HG02763 (cell line): ENCODE results near the gene USP44.
"Not testable (repeated sequence)": the region's sequence is repeated elsewhere in the genome, so short reads cannot be mapped to it uniquely, and the experiment has no call there.

Experiments used
- ATAC-seq: cut with Tn5 transposase; IDR thresholded peaks from one replicate; pipeline ENCODE4 v1.9.1; 2021; ENCODE audit warnings: mild to moderate bottlenecking, moderate library complexity; ENCODE audit not compliant: unreplicated experiment

Gene USP44

DNA sequence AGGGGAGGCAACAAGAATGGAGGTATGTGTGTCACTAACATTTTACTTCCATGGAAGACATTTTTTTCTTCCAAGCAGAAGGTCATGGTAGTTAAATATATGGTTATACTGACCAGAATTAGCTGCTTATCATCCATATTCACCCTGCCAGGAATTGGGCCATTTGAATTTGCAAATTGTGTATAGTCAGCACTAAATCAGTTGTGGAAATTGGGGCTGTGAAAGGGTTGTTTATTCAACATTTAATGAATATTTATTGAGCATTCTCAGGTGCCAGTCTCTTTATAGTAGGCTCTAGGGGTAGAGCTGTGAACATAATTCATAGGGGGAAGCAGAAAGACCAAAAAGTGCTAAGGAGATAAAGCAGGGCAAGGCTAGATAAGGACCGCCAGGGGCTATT, 39.3 kb downstream of the USP44 start:
- no peak for ATAC-seq

GRCh38 chr12:95509300-95509699, 42.0 kb downstream of the USP44 start:
- no peak for ATAC-seq

DNA sequence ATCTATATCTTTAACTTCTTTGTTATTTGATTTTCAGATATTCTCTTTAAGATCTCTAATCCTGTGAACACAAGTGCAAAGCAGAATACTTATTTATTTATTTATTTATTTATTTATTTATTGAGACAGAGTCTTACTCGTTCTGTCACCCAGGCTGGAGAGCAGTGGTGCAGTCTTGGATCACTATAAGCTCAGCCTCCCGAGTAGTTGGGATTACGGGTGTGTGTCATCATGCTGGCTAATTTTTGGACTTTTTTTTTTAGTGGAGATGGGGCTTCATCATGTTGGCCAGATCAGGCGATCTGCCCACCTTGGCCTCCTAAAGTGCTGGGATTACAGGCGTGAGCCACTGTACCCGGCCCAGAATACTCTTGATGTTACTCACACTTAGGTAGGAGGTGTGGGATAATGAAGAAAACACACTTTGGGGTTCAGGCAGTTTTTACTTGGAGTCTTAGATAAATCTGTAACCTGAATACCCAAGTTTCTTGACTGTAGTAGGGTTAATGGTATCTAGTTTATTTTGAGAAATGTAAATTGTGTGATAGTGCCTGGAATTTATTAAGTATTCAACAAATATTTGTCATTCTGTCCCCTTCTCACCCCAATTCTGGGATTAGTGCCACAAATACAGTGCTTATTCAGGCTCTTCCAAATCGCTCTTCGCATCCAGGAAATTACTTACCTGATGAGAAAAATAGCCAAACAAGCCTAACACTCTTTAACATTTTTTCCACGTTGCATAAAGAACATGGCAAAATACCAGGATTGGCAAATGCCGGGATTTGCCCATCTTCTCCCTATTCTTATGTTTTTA, 44.4 kb downstream of the USP44 start:
- ATAC-seq = no peak

DNA sequence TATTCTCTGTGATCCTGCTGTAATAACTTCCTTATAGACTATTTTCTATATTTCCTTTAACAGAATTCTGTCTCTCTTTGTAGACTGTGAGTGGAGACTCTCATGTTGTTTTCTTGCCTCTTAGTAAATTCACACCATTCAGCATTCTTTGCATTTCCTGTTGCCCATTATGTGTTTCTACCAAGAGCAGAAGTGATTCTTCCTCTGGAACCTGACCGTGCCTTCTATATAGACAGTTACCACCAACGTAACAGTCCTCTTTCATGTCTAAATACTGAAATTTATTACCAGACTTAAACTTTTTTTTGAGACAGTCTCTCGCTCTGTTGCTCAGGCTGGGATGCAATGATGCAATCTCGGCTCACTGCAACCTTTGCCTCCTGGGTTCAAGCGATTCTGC, 46.2 kb downstream of the USP44 start:
- no peak for ATAC-seq

GRCh38 chr12:95504140-95504539, 47.1 kb downstream of the USP44 start:
- ATAC-seq = no peak

- no peak for ATAC-seq
Observed at GRCh38 chr12:95499772-95500171, 51.5 kb downstream of the USP44 start.

DNA sequence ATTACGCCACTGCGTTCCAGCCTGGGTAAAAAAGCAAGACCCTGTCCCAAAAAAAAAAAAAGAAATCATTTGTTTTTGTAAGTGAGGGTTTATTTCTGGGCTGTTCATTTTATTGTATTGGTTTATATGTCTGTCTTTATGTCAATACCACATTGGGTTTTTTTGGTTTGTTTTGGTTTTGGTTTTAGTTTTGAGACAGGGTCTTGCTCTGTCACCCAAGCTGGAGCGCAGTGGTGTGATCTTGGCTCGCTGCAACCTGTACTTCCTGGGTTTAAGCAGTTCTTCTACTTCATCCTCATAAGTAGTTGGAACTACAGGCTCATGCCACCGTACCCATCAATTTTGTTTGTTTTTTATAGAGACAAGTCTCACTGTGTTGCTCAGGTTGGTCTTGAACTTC, 52.3 kb downstream of the USP44 start:
- ATAC-seq = no peak

DNA sequence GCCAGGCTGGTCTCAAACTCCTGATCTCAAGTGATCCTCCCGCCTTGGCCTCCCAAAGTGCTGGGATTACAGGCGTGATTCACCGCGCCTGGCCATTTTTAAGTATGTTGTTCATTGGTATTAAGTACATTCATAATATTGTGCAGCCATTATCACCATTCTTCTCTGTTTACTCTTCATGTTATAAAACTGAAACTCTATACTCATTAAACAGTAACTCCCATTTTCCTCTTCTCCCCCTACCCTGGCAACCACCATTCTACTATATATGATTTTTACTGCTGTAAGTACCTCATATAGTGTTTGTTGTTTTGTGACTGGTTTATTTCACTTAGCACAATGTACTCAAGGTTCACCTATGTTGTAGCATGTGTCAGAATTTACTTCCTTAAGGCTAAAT, 54.2 kb downstream of the USP44 start:
- no peak for ATAC-seq

DNA sequence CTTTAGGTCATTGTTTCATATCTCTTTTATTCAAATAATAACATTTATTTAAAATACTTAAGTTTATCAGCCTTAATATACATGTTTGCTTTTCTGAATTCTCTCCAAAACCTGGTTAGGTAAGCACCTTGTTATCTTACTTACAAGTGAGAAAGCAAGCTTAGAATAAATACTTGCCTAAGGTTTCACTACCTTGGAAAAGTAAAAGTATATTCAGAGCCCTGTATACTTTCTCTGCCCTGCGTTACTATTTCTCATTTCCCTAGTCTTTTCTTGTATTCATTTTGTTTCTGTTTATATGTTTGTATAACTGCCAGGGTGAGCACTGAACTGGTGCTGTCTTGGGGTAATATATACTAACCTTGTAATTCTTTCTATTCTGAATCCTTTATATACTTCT, 55.8 kb downstream of the USP44 start:
- no peak for ATAC-seq

DNA sequence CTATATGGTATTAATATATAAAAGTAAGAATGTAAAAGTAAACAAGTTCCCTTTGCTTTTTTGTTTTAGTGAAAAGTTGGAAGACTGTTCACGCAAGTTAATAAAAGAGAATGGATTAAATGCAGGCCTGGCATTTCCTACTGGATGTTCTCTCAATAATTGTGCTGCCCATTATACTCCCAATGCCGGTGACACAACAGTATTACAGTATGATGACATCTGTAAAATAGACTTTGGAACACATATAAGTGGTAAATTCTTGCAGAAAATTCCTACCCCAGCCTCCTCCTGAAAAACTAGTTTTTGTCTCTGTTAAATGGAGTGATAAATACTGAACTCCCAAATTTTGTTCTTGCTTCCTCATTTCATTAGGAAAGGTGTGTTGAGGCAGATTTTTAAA, 56.4 kb downstream of the USP44 start:
- ATAC-seq = no peak

DNA sequence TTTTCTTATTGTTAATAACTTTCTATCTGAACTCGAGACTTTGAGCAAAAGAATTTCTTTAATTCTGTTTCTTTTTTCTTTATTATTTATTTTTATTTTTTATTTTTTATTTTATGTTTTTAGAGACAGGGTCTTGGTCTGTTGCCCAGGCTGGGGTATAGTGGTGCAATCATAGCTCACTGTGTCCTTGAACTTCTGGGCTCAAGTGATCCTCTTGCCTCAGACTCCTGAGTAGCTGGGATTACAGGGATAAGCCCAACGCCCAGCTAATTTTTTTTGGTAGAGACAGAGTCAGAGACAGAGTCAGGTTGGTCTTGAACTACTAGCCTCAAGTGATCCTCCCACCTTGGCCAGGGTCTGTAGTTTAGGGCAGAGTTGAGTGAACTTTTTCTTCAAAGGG, 58.8 kb downstream of the USP44 start:
- no peak for ATAC-seq

GRCh38 chr12:95487024-95487423, 64.3 kb downstream of the USP44 start:
- no peak for ATAC-seq

GRCh38 chr12:95484524-95484923, 66.8 kb downstream of the USP44 start:
- ATAC-seq = no peak

GRCh38 chr12:95482564-95482963, 68.7 kb downstream of the USP44 start:
- not testable (repeated sequence) for ATAC-seq

DNA sequence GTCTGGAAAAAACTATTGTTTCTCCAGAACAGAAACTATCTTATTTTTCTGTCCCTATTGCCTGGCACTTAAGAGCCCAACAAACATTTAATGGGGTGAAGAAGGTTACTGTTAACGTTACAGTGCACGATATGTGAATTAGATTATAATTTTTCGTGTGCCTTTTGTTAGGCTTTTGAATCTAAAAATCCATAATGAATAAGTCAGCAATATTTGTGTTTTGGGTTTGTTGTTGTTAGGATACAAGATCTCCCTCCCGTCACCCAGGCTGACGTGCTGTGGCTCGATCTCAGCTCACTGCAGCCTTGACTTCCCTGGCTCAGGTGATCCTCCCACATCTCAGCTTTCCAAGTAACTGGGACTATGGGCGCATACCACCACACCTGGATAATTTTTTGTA, 69.4 kb downstream of the USP44 start:
- no peak for ATAC-seq

DNA sequence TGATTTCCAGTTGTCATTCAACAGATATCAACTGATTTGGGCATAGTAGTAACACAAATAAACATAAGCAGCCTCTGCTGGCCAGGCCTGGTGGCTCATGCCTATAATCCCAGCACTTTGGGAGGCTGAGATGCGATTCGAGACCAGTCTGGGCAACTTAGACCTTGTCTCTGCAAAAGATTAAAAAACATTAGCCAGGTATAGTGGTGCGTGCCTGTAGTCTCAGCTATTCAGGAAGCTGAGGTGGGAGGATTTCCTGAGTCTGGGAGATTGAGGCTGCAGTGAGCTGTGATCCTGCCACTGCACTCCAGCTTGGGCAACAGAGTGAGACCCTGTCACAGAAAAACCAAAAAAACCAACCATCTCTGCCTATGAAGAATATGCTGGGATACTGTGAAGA, 70.2 kb downstream of the USP44 start:
- ATAC-seq = no peak

DNA sequence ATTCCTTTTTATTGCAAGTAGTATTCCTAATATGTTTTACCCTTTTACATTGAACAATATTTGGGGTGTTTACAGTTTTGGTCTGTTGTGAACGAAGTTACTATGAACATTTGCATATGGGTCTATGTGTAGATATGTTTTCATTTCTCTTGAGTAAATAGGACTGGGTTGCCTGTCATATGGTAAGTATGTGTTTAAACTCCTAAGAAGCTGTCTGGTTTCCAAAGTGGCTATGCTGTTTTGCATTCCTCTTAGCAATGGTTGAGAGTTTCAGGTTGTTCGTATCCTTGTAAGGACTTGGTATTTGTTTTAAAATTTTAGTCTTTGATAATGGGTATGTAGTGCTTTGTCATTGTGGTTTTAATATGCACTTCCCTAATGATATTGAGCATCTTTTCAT, 71.0 kb downstream of the USP44 start:
- peak; percentile 44 for ATAC-seq

- ATAC-seq = no peak
Observed at GRCh38 chr12:95474660-95474958, 76.7 kb downstream of the USP44 start.

GRCh38 chr12:95473884-95474659, 77.2 kb downstream of the USP44 start, which contains the start of gene METAP2:
TSS of gene METAP2 (plus strand) at chr12:95474152. CDS start at chr12:95474180, 28 bp downstream.
- ATAC-seq = peak; percentile 98

DNA sequence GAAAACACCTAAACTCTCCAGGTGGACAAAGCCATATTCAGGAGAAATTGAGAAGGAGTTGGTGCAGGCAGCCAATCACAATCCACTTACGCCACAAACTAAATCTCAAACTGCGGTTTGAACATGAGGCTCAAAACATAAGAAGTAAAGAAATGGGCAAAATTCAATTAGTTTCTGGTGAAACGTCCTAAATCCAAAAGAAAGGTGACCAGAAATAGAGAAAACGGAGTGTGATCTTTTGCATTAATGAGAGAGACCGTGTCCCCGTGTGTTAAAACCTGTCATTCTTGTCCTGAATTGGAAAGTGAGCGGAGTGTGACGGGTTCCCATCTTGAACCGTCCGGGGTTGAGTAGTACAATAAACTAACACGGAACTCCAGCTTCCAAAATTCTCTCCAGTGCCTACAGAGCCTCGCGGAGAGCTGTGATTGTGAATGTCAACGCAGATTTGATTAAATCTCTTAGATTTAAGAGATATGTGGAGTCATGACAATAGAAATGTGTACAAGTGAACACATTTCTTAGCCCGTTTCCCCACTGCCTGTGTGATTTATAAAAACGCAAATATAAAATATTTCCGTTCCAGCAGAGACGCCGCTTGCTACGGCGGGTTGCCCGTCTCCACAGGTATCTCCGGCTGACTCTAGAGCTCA, 77.9 kb downstream of the USP44 start:
- peak; percentile 24 for ATAC-seq

DNA sequence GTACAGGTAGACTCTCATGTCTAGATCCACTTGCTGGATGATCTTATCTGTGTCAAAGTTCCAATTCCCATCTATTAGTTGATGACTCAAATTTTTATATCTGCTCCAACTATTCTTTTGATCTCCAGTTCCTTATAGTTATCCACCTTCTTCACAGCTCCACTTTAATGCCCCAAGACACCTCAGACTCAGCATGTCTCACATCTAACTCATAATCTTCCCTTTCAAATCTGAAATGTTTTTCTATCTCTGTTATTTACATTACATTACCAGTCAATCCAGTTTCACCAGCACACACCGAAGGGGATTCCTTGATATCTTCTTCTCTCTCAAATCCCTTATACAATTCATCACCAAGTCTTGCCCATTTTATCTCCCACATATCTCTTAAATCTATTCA, 81.0 kb downstream of the USP44 start:
- no peak for ATAC-seq
